HG03159 (cell line): ENCODE results near the gene ABCA9.
"Not testable (repeated sequence)": the region's sequence is repeated elsewhere in the genome, so short reads cannot be mapped to it uniquely, and the experiment has no call there.

ENCODE experiments used
- ATAC-seq: cut with Tn5 transposase; IDR thresholded peaks from one replicate; pipeline ENCODE4 v1.9.1; 2021; ENCODE audit warnings: mild to moderate bottlenecking, moderate library complexity; ENCODE audit not compliant: unreplicated experiment

ABCA9 gene

GRCh38 chr17:68955181-68955841 is 105.4 kb downstream of the ABCA9 start, which contains the start of gene ABCA8:
ABCA8 (minus strand) TSS chr17:68955392; CDS start chr17:68942034, 13,358 bp downstream.
- ATAC-seq, result no peak

DNA sequence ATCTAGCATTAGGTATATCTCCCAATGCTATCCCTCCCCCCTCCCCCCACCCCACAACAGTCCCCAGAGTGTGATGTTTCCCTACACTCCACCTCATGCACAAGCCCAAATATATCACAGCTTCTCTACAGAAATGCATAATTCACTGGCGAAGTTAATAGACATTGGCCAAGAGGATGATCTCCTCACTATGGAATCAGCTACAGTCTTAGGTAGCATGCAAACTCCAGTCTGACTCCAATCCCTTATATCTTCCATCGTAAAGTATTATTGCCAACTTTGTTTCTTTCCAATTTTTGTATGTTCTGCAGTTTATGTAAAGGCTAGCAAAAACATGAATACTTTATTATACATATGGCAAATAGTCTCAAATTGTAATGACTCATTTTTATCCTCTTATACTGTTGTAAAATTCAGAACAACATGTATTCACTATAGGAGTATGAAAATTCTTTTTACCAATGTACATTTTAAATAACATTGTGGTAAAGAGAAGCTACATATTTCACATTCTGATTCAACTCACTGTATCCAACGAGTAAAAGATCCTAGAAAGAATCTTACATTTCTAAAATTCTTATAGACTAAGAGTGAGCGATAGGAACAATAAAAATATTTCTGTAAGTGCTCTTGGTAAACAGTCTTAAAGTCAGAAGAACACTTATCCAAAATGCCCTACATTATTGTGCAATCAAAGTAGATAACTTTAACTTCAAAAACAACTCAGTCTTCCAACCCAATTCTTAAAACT is 106.4 kb downstream of the ABCA9 start:
- ATAC-seq, result no peak

DNA sequence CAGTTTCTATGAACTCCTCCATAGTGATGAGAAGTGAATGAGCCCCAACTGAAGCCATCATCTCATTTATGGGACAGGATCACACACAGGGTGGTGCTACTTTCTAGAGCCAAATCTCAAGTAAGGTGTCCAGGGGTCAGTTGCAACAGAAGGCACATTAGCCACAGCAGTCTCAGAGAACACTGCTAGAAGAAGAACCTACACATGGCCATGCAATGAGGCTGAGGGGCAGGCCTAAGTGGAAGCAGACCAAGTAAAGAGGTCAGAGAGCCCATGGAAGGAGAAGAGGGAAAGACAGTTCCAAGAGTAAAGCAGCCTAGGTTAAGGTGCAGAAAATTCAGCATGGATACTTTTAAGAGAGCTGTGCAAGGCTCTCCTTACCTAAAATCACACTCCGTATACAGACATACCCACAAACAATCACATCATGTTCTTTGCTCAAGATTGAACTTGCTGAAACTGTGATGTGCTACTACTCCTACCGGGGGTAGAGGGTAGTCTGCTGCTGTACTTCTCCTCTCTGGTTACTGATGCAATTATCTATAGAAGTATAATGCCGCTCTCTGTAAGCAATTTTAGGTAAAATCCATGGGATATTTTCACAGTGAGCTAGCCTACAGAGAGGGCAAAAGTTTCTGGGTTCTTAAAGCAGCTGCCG is 107.3 kb downstream of the ABCA9 start:
- ATAC-seq, result no peak

DNA sequence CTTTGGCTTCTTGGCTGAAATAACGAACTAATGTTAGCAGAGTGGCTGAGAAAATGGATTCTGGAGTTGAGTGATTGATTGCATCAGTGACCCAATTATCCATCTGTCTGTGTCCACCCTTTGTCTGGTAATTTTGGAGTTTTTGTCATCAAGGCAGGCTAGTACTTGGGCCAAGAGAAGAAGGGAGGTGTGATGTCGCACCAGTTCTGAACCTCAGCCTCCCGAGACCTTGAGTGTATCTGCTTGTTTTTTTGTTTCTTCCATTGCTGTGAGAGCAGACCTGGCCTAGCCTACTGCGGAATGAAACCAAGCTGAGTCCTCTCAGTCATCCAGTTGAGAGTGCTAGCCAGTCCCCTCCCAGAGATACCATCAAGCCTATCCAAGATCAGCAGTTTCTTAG is 110.0 kb downstream of the ABCA9 start:
- ATAC-seq, result no peak

- ATAC-seq, result not testable (repeated sequence)
Observed at GRCh38 chr17:68947868-68948267, 112.9 kb downstream of the ABCA9 start.

GRCh38 chr17:68944435-68945035 is 116.2 kb downstream of the ABCA9 start:
- no peak for ATAC-seq

DNA sequence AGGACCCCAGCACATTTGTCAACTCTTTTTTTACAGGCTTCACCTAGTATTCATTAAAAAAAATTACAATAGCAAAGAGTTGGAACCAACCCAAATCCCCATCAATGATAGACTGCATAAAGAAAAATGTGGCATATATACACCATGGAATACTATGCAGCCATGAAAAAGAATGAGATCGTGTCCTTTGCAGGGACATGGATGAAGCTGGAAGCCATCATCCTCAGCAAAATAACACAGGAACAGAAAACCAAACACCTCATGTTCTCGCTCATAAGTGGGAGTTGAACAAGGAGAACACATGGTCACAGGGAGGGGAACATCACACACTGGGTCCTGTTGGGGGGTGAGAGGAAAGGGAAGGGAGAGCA is 116.9 kb downstream of the ABCA9 start:
- not testable (repeated sequence) for ATAC-seq

GRCh38 chr17:68943123-68943811 is 117.5 kb downstream of the ABCA9 start:
- ATAC-seq, result no peak

GRCh38 chr17:68942389-68942788 is 118.3 kb downstream of the ABCA9 start:
- no peak for ATAC-seq

GRCh38 chr17:68941761-68942160 is 119.0 kb downstream of the ABCA9 start:
- ATAC-seq, result no peak

- ATAC-seq, result no peak
Observed at GRCh38 chr17:68939195-68939594, 121.5 kb downstream of the ABCA9 start.

DNA sequence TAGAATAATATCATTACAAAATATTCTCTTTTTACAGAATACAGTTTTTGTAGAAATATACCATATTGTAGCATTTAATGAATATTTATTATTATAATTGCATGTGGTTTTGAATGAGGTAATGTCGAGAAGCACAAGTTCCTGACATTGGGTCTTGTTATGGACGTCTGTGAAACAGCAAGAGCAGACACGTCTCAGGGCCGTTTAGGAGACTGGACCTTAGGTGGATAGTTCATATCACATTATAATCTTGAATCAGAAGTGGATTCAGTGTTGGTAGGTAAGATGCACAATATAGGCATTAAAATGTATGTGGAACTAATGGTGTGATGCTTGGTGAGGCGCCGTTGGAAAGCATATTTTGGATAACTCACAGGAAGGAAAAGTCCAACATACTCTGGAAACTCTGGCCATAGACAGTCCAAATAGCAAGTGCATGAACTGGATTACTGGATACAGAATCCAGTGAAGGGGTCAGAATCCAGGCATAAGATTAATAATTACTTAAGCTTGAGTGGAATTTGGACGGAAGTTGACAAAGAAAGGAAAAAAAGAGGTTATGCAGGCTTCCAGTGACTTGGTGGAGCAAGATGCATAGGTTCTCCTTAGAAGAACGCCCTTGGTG is 122.7 kb downstream of the ABCA9 start:
- ATAC-seq, result no peak

DNA sequence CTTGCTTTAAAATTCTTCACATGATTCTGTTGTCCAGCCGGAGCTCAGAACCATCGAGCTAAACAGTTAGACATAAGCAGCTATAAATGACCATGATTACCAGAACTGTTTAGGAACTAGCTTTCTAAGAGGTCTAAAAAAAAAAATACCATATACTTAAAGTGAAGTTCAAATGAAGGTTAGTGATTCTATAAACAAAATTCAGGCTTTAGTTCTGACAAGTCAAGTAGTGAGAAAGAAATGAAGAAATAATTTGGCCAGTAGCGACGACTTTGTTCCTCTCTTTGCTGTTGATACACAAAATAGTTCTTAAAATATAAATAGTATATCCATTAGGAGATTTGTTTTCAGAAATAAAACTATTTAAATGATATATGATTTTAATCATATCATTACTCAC is 133.2 kb downstream of the ABCA9 start:
- ATAC-seq, result no peak

DNA sequence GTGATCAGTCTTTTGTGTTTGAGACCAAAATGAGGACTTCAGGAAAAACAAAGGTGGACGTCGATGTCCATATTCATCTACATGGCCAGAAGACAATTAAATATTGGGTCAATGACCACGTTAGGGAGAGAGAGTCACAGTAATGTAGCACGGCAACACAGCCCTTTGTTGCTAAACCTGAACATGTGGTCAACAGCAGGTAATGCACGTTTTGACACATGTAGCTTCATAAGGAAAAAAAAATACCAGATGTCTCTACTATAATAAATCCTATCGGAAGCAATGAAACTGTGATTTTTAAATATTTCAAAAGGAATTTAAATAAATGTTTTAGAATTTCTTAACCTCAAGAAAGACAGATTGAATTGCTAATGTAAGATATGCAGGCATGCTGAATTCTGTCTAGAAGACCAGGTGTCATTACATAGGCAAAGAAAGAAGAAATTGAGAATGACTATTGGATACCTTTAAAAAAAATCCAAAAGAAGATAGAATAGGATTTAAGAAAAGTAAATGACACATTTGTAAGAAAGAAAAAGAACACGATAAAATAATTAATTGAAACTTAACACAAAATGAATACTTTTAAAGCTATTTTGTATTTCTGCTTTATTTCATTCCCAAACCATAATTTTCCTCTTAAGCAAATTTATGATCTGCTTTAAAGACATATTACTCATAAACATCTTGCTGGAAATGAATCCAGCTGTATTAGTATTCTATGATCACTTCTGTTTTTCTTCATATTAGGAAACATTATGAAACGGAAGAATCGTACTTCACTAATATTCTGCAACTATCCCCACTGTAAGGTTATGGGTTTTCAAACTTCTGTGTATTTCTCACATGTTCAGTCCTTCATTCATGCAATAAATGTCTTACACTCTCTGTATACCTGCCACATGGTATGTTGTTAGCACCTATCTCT is 135.7 kb downstream of the ABCA9 start:
- no peak for ATAC-seq
